A204.1 (cell line): ENCODE measurements around the gene FGR.
"Not testable (repeated sequence)": the region's sequence is repeated elsewhere in the genome, so short reads cannot be mapped to it uniquely, and the experiment has no call there.

Source experiments
- FAIRE-seq: peaks from 2 replicates; lab custom pipeline; 2012; peaks lifted over from hg19 to GRCh38; lab: Jason Lieb, UNC

Gene FGR

GRCh38 chr1:27634177-27634984 is 604 bp downstream of the FGR start:
- no peak for FAIRE-seq

- FAIRE-seq: no peak
These were observed 1.3 kb downstream of the FGR start for GRCh38 chr1:27633640-27634176.

- no peak for FAIRE-seq
These were observed 1.7 kb downstream of the FGR start for GRCh38 chr1:27633298-27633610.

GRCh38 chr1:27632387-27633297 is 2.3 kb downstream of the FGR start:
- no peak for FAIRE-seq

- no peak for FAIRE-seq
These were observed 4.0 kb downstream of the FGR start for GRCh38 chr1:27630859-27631491.

GRCh38 chr1:27628712-27629111 is 6.3 kb downstream of the FGR start:
- FAIRE-seq: no peak

- FAIRE-seq: not testable (repeated sequence)
These were observed 7.3 kb downstream of the FGR start for GRCh38 chr1:27627733-27628132.

GRCh38 chr1:27627061-27627460 is 7.9 kb downstream of the FGR start:
- FAIRE-seq: no peak

- FAIRE-seq: no peak
These were observed 8.7 kb downstream of the FGR start for GRCh38 chr1:27626031-27626935.

- FAIRE-seq: no peak
These were observed 10.4 kb downstream of the FGR start for GRCh38 chr1:27624467-27625178.

- no peak for FAIRE-seq
These were observed 11.4 kb downstream of the FGR start for GRCh38 chr1:27623327-27624212.

GRCh38 chr1:27622828-27623227 is 12.2 kb downstream of the FGR start:
- no peak for FAIRE-seq

- FAIRE-seq: no peak
These were observed 13.7 kb downstream of the FGR start for GRCh38 chr1:27621051-27621920.

GRCh38 chr1:27619782-27620438 is 15.1 kb downstream of the FGR start:
- not testable (repeated sequence) for FAIRE-seq

- no peak for FAIRE-seq
These were observed 16.5 kb downstream of the FGR start for GRCh38 chr1:27618341-27619082.

GRCh38 chr1:27617420-27617819 is 17.6 kb downstream of the FGR start:
- no peak for FAIRE-seq

- FAIRE-seq: no peak
These were observed 18.5 kb downstream of the FGR start for GRCh38 chr1:27616441-27616840.
